ENCODE measurements around the gene SASH3.

GRCh38 chrX:129790146-129790545 lies 10.4 kb downstream of the SASH3 start:
- TF ChIP-seq CTCF (IDR thresholded peaks at IDR 0.05) (no peak), POLR2A (IDR thresholded peaks at IDR 0.05) (no peak)
